Upper lobe of left lung (tissue), 4 donors: ENCODE measurements around the gene CRTAC1.

Experiments
- POLR2A ChIP-seq, 4 donors: fragments of 450-650 bp; IDR thresholded peaks; one replicate each; pipeline ENCODE4 v1.5.1; 2016 to 2017; ENCODE audit warnings: antibody characterized with exemption in 4 of 4, mild to moderate bottlenecking in 2 of 4
- POLR2AphosphoS5 ChIP-seq, 2 donors: sonication (generic); formaldehyde crosslinking; IDR thresholded peaks; one replicate each; pipeline ENCODE4 v1.5.1; 2017; ENCODE audit warnings: antibody characterized with exemption in 2 of 2

DNA sequence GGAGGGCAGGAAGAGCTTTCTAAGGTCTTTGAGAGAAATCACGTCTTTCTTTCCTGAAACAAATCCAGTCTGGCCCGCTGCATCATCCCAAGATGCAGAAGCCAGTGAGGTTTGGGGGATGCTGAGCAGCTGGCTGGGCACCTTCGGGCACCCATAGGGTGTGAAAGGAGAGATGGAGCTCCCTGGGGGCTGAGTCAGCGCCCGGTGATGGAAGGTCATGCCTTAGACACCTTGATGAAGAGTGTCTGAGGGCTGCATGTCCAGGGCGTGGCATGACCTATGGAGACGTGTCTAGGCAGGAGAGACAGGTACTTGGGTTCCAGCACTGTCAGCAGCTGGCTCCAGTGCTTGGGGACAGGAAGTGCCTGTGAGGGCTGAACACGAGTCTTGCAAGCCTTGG is 92.5 kb downstream of the CRTAC1 start:
- TF ChIP-seq POLR2A (IDR thresholded peaks at IDR 0.05) (no peak), POLR2AphosphoS5 (IDR thresholded peaks at IDR 0.05) (no peak)
